ENCODE data around the gene SMARCD3. TPM values are rescaled to one million over a fixed set of nuclear protein-coding genes. Genes with fewer than 3 reads are reported as not detected.

SMARCD3 gene
- total and polyA plus RNA-seq, 4 donors = 1.8 to 5.6 (median 2.1) TPM

DNA sequence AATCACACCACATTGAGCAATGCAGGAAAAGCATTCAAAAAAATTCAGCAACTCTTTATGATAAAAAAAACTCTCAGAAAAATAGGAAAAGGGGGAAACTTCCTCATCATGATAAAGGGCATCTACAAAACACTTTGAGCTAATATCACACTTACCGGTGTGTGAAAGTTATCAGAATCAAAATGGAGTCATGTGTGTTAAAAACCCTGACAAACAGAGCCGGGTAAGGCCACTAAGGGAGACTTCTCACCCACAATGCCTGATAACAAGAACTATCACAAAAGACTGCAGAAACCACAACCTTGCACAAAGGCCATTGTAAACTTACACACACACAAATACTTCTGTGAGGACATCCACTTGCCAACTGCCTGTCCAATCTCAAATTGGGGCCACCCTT lies 34.8 kb upstream of the SMARCD3 start:
- DNase-seq (ENCODE audit: low spot score) = no peak
- TF ChIP-seq, protein P1, sequence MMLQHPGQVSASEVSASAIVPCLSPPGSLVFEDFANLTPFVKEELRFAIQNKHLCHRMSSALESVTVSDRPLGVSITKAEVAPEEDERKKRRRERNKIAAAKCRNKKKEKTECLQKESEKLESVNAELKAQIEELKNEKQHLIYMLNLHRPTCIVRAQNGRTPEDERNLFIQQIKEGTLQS (IDR thresholded peaks at IDR 0.05) = no peak
- TF ChIP-seq HNF4A (conservative IDR thresholded peaks at IDR 0.05) = no peak
- no peak overlapping the region for H3K27ac ChIP-seq (ENCODE audit: low read depth in 1 of 2, low read length in 2 of 2)
- H3K4me1 ChIP-seq (ENCODE audit: control insufficient read depth in 4 of 4, insufficient read depth in 4 of 4, low read length in 3 of 4) = no peaks in the 10 kb centered on the region
- 82% methylated on average over 2 of the region's 2 CpGs for WGBS
- no peak overlapping the region for H3K4me3 ChIP-seq (ENCODE audit: low read depth in 1 of 3, low read length in 3 of 3)
- no peaks in the 10 kb centered on the region for H3K36me3 ChIP-seq (ENCODE audit: control insufficient read depth in 4 of 4, insufficient read depth in 3 of 4, low read depth in 1 of 4, low read length in 3 of 4)
- H3K27me3 ChIP-seq (ENCODE audit: control insufficient read depth in 4 of 4, insufficient read depth in 4 of 4, low read length in 3 of 4) = peaks cover 0 to 3% (median 0%) of the 10 kb centered on the region in 4 donors
- no peak overlapping the region for H3K9ac ChIP-seq (ENCODE audit: low read depth in 1 of 2, low read length in 2 of 2)
- H3K9me3 ChIP-seq (ENCODE audit: control insufficient read depth in 4 of 4, low read length in 3 of 4) = no peaks in the 10 kb centered on the region

DNA sequence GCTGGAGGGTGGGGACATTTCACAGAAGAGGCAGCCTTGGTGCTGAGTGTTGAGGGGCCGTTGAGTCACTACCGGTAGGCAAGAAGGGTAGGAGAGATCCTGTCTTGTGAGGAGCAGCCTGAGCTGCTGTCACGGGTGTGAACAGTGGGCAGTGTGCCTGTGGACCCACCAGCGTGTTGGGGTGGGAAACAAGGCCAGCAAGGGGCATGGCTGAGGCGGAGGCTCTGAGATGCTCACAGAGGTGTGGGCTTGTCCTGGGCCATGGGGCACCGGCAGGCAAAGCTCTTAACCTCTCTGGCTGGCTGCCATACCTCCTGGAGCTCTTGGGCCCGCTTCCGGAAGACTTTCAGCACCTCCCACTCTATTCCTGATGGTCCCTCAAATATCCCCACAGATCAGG lies 33.6 kb upstream of the SMARCD3 start:
- DNase-seq (ENCODE audit: low spot score) = no peak
- H3K4me1 ChIP-seq (ENCODE audit: control insufficient read depth in 4 of 4, insufficient read depth in 4 of 4, low read length in 3 of 4) = peaks cover 0 to 4% (median 0%) of the 10 kb centered on the region in 4 donors
- no peaks in the 10 kb centered on the region for H3K36me3 ChIP-seq (ENCODE audit: control insufficient read depth in 4 of 4, insufficient read depth in 3 of 4, low read depth in 1 of 4, low read length in 3 of 4)
- no peaks in the 10 kb centered on the region for H3K9me3 ChIP-seq (ENCODE audit: control insufficient read depth in 4 of 4, low read length in 3 of 4)
- no peak overlapping the region for H3K27ac ChIP-seq (ENCODE audit: low read depth in 1 of 2, low read length in 2 of 2)
- H3K4me3 ChIP-seq (ENCODE audit: low read depth in 1 of 3, low read length in 3 of 3) = no peak overlapping the region
- peaks cover 0 to 5% (median 0%) of the 10 kb centered on the region in 4 donors for H3K27me3 ChIP-seq (ENCODE audit: control insufficient read depth in 4 of 4, insufficient read depth in 4 of 4, low read length in 3 of 4)
- 85% methylated on average over 8 of the region's 8 CpGs for WGBS
- TF ChIP-seq FOXA2 (IDR thresholded peaks at IDR 0.05) = no peak
- TF ChIP-seq, protein P2, sequence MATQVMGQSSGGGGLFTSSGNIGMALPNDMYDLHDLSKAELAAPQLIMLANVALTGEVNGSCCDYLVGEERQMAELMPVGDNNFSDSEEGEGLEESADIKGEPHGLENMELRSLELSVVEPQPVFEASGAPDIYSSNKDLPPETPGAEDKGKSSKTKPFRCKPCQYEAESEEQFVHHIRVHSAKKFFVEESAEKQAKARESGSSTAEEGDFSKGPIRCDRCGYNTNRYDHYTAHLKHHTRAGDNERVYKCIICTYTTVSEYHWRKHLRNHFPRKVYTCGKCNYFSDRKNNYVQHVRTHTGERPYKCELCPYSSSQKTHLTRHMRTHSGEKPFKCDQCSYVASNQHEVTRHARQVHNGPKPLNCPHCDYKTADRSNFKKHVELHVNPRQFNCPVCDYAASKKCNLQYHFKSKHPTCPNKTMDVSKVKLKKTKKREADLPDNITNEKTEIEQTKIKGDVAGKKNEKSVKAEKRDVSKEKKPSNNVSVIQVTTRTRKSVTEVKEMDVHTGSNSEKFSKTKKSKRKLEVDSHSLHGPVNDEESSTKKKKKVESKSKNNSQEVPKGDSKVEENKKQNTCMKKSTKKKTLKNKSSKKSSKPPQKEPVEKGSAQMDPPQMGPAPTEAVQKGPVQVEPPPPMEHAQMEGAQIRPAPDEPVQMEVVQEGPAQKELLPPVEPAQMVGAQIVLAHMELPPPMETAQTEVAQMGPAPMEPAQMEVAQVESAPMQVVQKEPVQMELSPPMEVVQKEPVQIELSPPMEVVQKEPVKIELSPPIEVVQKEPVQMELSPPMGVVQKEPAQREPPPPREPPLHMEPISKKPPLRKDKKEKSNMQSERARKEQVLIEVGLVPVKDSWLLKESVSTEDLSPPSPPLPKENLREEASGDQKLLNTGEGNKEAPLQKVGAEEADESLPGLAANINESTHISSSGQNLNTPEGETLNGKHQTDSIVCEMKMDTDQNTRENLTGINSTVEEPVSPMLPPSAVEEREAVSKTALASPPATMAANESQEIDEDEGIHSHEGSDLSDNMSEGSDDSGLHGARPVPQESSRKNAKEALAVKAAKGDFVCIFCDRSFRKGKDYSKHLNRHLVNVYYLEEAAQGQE (IDR thresholded peaks at IDR 0.05) = no peak
- no peak overlapping the region for H3K9ac ChIP-seq (ENCODE audit: low read depth in 1 of 2, low read length in 2 of 2)

DNA sequence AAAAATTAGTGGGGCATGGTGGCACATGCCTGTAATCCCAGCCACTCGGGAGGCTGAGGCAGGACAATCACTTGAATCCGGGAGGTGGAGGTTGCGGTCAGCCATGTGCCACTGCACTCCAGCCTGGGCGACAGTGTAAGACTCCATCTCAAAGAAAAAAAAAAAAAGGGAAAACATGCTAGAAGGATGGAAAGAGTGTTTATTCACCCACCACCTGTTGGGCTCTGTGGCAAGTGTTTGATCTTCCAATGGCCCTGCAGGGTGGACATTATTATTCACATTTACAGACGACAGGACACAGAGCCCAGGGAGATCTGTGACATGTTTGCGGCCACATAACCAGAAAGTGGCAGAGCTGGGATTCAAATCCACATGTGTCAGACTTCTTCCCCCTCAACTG lies 33.2 kb upstream of the SMARCD3 start:
- peaks cover 0 to 6% (median 0%) of the 10 kb centered on the region in 4 donors for H3K27me3 ChIP-seq (ENCODE audit: control insufficient read depth in 4 of 4, insufficient read depth in 4 of 4, low read length in 3 of 4)
- H3K9me3 ChIP-seq (ENCODE audit: control insufficient read depth in 4 of 4, low read length in 3 of 4) = no peaks in the 10 kb centered on the region
- DNase-seq (ENCODE audit: low spot score) = no peak
- H3K9ac ChIP-seq (ENCODE audit: low read depth in 1 of 2, low read length in 2 of 2) = no peak overlapping the region
- TF ChIP-seq NR2F2 (IDR thresholded peaks at IDR 0.05) (no peak), SP1 (IDR thresholded peaks at IDR 0.05) (no peak), RXRA (IDR thresholded peaks at IDR 0.05) (no peak), FOXA1 (IDR thresholded peaks at IDR 0.05) (no peak), EGR1 (IDR thresholded peaks at IDR 0.05; ENCODE audit: low read depth in 2 of 2) (no peak), FOXA2 (IDR thresholded peaks at IDR 0.05) (no peak), HNF4G (IDR thresholded peaks at IDR 0.05) (no peak), RAD21 (IDR thresholded peaks at IDR 0.05) (no peak), YY1 (IDR thresholded peaks at IDR 0.05) (no peak), HNF4A (conservative IDR thresholded peaks at IDR 0.05) (no peak), GABPA (IDR thresholded peaks at IDR 0.05 in 1 of 2, conservative IDR thresholded peaks at IDR 0.05 in 1 of 2) (no peak)
- TF ChIP-seq, protein P1 (IDR thresholded peaks at IDR 0.05) = no peak
- TF ChIP-seq, protein P3, sequence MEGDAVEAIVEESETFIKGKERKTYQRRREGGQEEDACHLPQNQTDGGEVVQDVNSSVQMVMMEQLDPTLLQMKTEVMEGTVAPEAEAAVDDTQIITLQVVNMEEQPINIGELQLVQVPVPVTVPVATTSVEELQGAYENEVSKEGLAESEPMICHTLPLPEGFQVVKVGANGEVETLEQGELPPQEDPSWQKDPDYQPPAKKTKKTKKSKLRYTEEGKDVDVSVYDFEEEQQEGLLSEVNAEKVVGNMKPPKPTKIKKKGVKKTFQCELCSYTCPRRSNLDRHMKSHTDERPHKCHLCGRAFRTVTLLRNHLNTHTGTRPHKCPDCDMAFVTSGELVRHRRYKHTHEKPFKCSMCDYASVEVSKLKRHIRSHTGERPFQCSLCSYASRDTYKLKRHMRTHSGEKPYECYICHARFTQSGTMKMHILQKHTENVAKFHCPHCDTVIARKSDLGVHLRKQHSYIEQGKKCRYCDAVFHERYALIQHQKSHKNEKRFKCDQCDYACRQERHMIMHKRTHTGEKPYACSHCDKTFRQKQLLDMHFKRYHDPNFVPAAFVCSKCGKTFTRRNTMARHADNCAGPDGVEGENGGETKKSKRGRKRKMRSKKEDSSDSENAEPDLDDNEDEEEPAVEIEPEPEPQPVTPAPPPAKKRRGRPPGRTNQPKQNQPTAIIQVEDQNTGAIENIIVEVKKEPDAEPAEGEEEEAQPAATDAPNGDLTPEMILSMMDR (IDR thresholded peaks at IDR 0.05; ENCODE audit: low read depth, low read length, missing input control) = no peak
- TF ChIP-seq, protein P4, sequence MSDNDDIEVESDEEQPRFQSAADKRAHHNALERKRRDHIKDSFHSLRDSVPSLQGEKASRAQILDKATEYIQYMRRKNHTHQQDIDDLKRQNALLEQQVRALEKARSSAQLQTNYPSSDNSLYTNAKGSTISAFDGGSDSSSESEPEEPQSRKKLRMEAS (IDR thresholded peaks at IDR 0.05) = no peak
- TF ChIP-seq, protein P2 (IDR thresholded peaks at IDR 0.05) = no peak
- H3K4me1 ChIP-seq (ENCODE audit: control insufficient read depth in 4 of 4, insufficient read depth in 4 of 4, low read length in 3 of 4) = peaks cover 0 to 6% (median 0%) of the 10 kb centered on the region in 4 donors
- H3K27ac ChIP-seq (ENCODE audit: low read depth in 1 of 2, low read length in 2 of 2) = no peak overlapping the region
- H3K4me3 ChIP-seq (ENCODE audit: low read depth in 1 of 3, low read length in 3 of 3) = no peak overlapping the region
- no peaks in the 10 kb centered on the region for H3K36me3 ChIP-seq (ENCODE audit: control insufficient read depth in 4 of 4, insufficient read depth in 3 of 4, low read depth in 1 of 4, low read length in 3 of 4)
- 72% methylated on average over 6 of the region's 6 CpGs for WGBS
